GM23338 (cell line): ENCODE results near the gene SYNE1. TPM values are rescaled to one million over a fixed set of nuclear protein-coding genes. Genes with fewer than 3 reads are reported as not detected.

Experiments used
- ATAC-seq: fragments of 200-7000 bp; cut with Tn5 transposase; 3 replicates; pipeline ENCODE4 v1.9.1; 2020
- DNase-seq: peaks from one replicate; pipeline ENCODE4 v3.0.0-alpha.2; 2015; ENCODE audit warnings: low spot score
- H2AFZ ChIP-seq: fragments of 200-600 bp; sonication (generic); 2 replicates; pipeline ENCODE4 v1.8.0; 2016; ENCODE audit warnings: antibody characterized with exemption, mild to moderate bottlenecking, moderate library complexity
- H3F3A ChIP-seq: fragments of 200-600 bp; sonication (generic); replicated peaks from 2 replicates; pipeline ENCODE4 v1.8.0; 2017; ENCODE audit warnings: antibody characterized with exemption, mixed run types, low read depth
- H3K27ac ChIP-seq: fragments of 200-600 bp; sonication (generic); 2 replicates; pipeline ENCODE4 v1.6.1; 2016; ENCODE audit warnings: low read depth
- H3K27me3 ChIP-seq: fragments of 200-600 bp; sonication (generic); 2 replicates; pipeline ENCODE4 v1.8.0; 2016; ENCODE audit warnings: mild to moderate bottlenecking, mixed run types, moderate library complexity; ENCODE audit not compliant: insufficient read depth
- H3K36me3 ChIP-seq: fragments of 200-600 bp; sonication (generic); 2 replicates; pipeline ENCODE4 v1.8.0; 2016; ENCODE audit warnings: mild to moderate bottlenecking; ENCODE audit not compliant: insufficient read depth
- H3K4me1 ChIP-seq: fragments of 200-600 bp; sonication (generic); 2 replicates; pipeline ENCODE4 v1.8.0; 2016; ENCODE audit warnings: mild to moderate bottlenecking, moderate library complexity; ENCODE audit not compliant: insufficient read depth
- H3K4me2 ChIP-seq: fragments of 200-600 bp; sonication (generic); 2 replicates; pipeline ENCODE4 v1.7.1; 2017; ENCODE audit warnings: mixed run types
- H3K4me3 ChIP-seq: fragments of 200-600 bp; sonication (generic); 2 replicates; pipeline ENCODE4 v1.6.1; 2016; ENCODE audit warnings: mixed run types
- H3K79me2 ChIP-seq: fragments of 200-600 bp; sonication (generic); replicated peaks from 2 replicates; pipeline ENCODE4 v1.8.0; 2017; ENCODE audit warnings: mild to moderate bottlenecking; ENCODE audit not compliant: insufficient read depth
- H3K9me2 ChIP-seq: fragments of 200-600 bp; sonication (generic); 2 replicates; pipeline ENCODE4 v1.8.0; 2017; ENCODE audit not compliant: insufficient read depth
- H4K20me1 ChIP-seq: fragments of 200-600 bp; sonication (generic); replicated peaks from 2 replicates; pipeline ENCODE4 v1.8.0; 2017; ENCODE audit warnings: mild to moderate bottlenecking; ENCODE audit not compliant: insufficient read depth
- H3K27ac Mint-ChIP-seq: 2 replicates; pipeline ENCODE4 v1.8.0; 2020; ENCODE audit warnings: inconsistent platforms, mild to moderate bottlenecking, moderate library complexity, mixed read lengths
- H3K27me3 Mint-ChIP-seq: 3 replicates; pipeline ENCODE4 v1.8.0; 2022; ENCODE audit warnings: low read depth, mild to moderate bottlenecking, moderate library complexity, mixed read lengths, inconsistent platforms; ENCODE audit not compliant: insufficient read depth, poor library complexity
- H3K36me3 Mint-ChIP-seq: 3 replicates; pipeline ENCODE4 v1.8.0; 2021; ENCODE audit warnings: low read depth, mild to moderate bottlenecking, inconsistent platforms, moderate library complexity, mixed read lengths
- H3K4me1 Mint-ChIP-seq: 3 replicates; pipeline ENCODE4 v1.8.0; 2020; ENCODE audit warnings: mild to moderate bottlenecking, inconsistent platforms, mixed read lengths
- H3K4me3 Mint-ChIP-seq: 3 replicates; pipeline ENCODE4 v1.8.0; 2021; ENCODE audit warnings: moderate library complexity, mild to moderate bottlenecking, inconsistent platforms, mixed read lengths
- H3K9me3 Mint-ChIP-seq: 3 replicates; pipeline ENCODE4 v1.8.0; 2020; ENCODE audit warnings: moderate library complexity, mild to moderate bottlenecking, inconsistent platforms, mixed read lengths
- CREB1 ChIP-seq: fragments of 250-450 bp; sonication (Bioruptor Pico); IDR thresholded peaks from 2 replicates; pipeline ENCODE4 v1.5.0; 2020; ENCODE audit warnings: low read depth, mild to moderate bottlenecking, moderate library complexity
- ETS1 ChIP-seq: IDR thresholded peaks from 2 replicates; pipeline ENCODE4 v1.6.1; 2016; ENCODE audit warnings: antibody characterized with exemption
- EZH2phosphoT487 ChIP-seq: fragments of 200-600 bp; sonication (generic); IDR thresholded peaks from one replicate; pipeline ENCODE4 v1.8.1; 2018; ENCODE audit warnings: antibody characterized with exemption; ENCODE audit not compliant: unreplicated experiment
- JUNB ChIP-seq: IDR thresholded peaks from one replicate; pipeline ENCODE4 v1.6.1; 2016; ENCODE audit warnings: antibody characterized with exemption; ENCODE audit not compliant: unreplicated experiment
- NANOG ChIP-seq: IDR thresholded peaks from 2 replicates; pipeline ENCODE4 v1.6.1; 2016; ENCODE audit warnings: antibody characterized with exemption, borderline replicate concordance
- ZNF331 ChIP-seq: fragments of 250-450 bp; sonication (Bioruptor Pico); IDR thresholded peaks from 2 replicates; pipeline ENCODE4 v1.5.0; 2020; ENCODE audit warnings: low read depth, mild to moderate bottlenecking, moderate library complexity
- polyA plus RNA-seq: library from polyadenylated mRNA; unstranded; fragments of >200 nt; fragmentation: Nextera tagmentation; extraction: Ambion mirVana; gene quantifications from 2 replicates; pipeline ENCODE4 v1.2.1, GENCODE V29; 2016
- total RNA-seq: library from RNA; depleted of rRNA; stranded (reverse); fragments of >200 nt; shearing (Covaris generic); gene quantifications from 2 replicates; pipeline ENCODE4 v1.2.3, GENCODE V29; 2014
- TF ChIP-seq, protein P1 (sequence below): fragments of 250-450 bp; sonication (Bioruptor Pico); IDR thresholded peaks from 2 replicates; pipeline ENCODE4 v1.5.0; 2020; ENCODE audit warnings: mild to moderate bottlenecking, moderate library complexity
- TF ChIP-seq, protein P2 (sequence below), 2 experiments: fragments of 200-600 bp in 1 of 2; sonication (generic) in 1 of 2; conservative IDR thresholded peaks; 2 replicates each; pipeline versions ENCODE4 v1.5.1 to v1.6.1; 2016 to 2017; ENCODE audit warnings: antibody characterized with exemption in 2 of 2, low read depth in 2 of 2, mild to moderate bottlenecking in 2 of 2, moderate library complexity in 1 of 2
- TF ChIP-seq, protein P3 (sequence below): IDR thresholded peaks from one replicate; pipeline ENCODE4 v1.6.1; 2018; ENCODE audit warnings: antibody characterized with exemption; ENCODE audit not compliant: unreplicated experiment

Gene SYNE1
- total and polyA plus RNA-seq, 2 experiments from 2014 or later = 3.9 to 13.6 TPM

- TF ChIP-seq, protein P1, sequence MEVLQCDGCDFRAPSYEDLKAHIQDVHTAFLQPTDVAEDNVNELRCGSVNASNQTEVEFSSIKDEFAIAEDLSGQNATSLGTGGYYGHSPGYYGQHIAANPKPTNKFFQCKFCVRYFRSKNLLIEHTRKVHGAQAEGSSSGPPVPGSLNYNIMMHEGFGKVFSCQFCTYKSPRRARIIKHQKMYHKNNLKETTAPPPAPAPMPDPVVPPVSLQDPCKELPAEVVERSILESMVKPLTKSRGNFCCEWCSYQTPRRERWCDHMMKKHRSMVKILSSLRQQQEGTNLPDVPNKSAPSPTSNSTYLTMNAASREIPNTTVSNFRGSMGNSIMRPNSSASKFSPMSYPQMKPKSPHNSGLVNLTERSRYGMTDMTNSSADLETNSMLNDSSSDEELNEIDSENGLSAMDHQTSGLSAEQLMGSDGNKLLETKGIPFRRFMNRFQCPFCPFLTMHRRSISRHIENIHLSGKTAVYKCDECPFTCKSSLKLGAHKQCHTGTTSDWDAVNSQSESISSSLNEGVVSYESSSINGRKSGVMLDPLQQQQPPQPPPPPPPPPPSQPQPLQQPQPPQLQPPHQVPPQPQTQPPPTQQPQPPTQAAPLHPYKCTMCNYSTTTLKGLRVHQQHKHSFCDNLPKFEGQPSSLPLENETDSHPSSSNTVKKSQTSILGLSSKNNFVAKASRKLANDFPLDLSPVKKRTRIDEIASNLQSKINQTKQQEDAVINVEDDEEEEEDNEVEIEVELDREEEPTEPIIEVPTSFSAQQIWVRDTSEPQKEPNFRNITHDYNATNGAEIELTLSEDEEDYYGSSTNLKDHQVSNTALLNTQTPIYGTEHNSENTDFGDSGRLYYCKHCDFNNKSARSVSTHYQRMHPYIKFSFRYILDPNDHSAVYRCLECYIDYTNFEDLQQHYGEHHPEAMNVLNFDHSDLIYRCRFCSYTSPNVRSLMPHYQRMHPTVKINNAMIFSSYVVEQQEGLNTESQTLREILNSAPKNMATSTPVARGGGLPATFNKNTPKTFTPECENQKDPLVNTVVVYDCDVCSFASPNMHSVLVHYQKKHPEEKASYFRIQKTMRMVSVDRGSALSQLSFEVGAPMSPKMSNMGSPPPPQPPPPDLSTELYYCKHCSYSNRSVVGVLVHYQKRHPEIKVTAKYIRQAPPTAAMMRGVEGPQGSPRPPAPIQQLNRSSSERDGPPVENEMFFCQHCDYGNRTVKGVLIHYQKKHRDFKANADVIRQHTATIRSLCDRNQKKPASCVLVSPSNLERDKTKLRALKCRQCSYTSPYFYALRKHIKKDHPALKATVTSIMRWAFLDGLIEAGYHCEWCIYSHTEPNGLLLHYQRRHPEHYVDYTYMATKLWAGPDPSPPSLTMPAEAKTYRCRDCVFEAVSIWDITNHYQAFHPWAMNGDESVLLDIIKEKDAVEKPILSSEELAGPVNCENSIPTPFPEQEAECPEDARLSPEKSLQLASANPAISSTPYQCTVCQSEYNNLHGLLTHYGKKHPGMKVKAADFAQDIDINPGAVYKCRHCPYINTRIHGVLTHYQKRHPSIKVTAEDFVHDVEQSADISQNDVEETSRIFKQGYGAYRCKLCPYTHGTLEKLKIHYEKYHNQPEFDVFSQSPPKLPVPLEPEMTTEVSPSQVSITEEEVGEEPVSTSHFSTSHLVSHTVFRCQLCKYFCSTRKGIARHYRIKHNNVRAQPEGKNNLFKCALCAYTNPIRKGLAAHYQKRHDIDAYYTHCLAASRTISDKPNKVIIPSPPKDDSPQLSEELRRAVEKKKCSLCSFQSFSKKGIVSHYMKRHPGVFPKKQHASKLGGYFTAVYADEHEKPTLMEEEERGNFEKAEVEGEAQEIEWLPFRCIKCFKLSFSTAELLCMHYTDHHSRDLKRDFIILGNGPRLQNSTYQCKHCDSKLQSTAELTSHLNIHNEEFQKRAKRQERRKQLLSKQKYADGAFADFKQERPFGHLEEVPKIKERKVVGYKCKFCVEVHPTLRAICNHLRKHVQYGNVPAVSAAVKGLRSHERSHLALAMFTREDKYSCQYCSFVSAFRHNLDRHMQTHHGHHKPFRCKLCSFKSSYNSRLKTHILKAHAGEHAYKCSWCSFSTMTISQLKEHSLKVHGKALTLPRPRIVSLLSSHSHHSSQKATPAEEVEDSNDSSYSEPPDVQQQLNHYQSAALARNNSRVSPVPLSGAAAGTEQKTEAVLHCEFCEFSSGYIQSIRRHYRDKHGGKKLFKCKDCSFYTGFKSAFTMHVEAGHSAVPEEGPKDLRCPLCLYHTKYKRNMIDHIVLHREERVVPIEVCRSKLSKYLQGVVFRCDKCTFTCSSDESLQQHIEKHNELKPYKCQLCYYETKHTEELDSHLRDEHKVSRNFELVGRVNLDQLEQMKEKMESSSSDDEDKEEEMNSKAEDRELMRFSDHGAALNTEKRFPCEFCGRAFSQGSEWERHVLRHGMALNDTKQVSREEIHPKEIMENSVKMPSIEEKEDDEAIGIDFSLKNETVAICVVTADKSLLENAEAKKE (CRISPR knock-in tag) = no peak
- TF ChIP-seq, protein P2, sequence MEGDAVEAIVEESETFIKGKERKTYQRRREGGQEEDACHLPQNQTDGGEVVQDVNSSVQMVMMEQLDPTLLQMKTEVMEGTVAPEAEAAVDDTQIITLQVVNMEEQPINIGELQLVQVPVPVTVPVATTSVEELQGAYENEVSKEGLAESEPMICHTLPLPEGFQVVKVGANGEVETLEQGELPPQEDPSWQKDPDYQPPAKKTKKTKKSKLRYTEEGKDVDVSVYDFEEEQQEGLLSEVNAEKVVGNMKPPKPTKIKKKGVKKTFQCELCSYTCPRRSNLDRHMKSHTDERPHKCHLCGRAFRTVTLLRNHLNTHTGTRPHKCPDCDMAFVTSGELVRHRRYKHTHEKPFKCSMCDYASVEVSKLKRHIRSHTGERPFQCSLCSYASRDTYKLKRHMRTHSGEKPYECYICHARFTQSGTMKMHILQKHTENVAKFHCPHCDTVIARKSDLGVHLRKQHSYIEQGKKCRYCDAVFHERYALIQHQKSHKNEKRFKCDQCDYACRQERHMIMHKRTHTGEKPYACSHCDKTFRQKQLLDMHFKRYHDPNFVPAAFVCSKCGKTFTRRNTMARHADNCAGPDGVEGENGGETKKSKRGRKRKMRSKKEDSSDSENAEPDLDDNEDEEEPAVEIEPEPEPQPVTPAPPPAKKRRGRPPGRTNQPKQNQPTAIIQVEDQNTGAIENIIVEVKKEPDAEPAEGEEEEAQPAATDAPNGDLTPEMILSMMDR (conservative IDR thresholded peaks at IDR 0.05; ENCODE audit: low read depth in 2 of 2) = no peak
Observed at GRCh38 chr6:152484806-152485205, 152.4 kb downstream of the SYNE1 start (continued).

- TF ChIP-seq, protein P3, sequence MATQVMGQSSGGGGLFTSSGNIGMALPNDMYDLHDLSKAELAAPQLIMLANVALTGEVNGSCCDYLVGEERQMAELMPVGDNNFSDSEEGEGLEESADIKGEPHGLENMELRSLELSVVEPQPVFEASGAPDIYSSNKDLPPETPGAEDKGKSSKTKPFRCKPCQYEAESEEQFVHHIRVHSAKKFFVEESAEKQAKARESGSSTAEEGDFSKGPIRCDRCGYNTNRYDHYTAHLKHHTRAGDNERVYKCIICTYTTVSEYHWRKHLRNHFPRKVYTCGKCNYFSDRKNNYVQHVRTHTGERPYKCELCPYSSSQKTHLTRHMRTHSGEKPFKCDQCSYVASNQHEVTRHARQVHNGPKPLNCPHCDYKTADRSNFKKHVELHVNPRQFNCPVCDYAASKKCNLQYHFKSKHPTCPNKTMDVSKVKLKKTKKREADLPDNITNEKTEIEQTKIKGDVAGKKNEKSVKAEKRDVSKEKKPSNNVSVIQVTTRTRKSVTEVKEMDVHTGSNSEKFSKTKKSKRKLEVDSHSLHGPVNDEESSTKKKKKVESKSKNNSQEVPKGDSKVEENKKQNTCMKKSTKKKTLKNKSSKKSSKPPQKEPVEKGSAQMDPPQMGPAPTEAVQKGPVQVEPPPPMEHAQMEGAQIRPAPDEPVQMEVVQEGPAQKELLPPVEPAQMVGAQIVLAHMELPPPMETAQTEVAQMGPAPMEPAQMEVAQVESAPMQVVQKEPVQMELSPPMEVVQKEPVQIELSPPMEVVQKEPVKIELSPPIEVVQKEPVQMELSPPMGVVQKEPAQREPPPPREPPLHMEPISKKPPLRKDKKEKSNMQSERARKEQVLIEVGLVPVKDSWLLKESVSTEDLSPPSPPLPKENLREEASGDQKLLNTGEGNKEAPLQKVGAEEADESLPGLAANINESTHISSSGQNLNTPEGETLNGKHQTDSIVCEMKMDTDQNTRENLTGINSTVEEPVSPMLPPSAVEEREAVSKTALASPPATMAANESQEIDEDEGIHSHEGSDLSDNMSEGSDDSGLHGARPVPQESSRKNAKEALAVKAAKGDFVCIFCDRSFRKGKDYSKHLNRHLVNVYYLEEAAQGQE = no peak
- no peak for TF ChIP-seq JUNB
- no peak for TF ChIP-seq ZNF331 (CRISPR knock-in tag)
- no peak for TF ChIP-seq EZH2phosphoT487
- TF ChIP-seq ETS1 = no peak
- TF ChIP-seq CREB1 (CRISPR knock-in tag) = no peak
- TF ChIP-seq, protein P2 (conservative IDR thresholded peaks at IDR 0.05; ENCODE audit: low read depth in 2 of 2) = no peak
- TF ChIP-seq NANOG = no peak
- H3K36me3 ChIP-seq = no peaks in the 10 kb centered on the region
- H3K9me2 ChIP-seq = no peaks in the 10 kb centered on the region
- Mint-ChIP-seq H3K27ac (no peak overlapping the region), H3K9me3 (no peaks in the 10 kb centered on the region), H3K4me1 (peaks cover 12% of the 10 kb centered on the region; the same call in 2 of the 3 replicates), H3K36me3 (no peaks in the 10 kb centered on the region), H3K27me3 (no peaks in the 10 kb centered on the region), H3K4me3 (no peak overlapping the region)
- H3K79me2 ChIP-seq = no peaks in the 10 kb centered on the region
- ATAC-seq (no peak), DNase-seq (no peak)
- H3K4me1 ChIP-seq = peaks cover 4% of the 10 kb centered on the region; the same call in 1 of the 2 replicates
- no peak overlapping the region for H3K27ac ChIP-seq
- no peak overlapping the region for H3K4me3 ChIP-seq
- no peaks in the 10 kb centered on the region for H3K27me3 ChIP-seq
- no peaks in the 10 kb centered on the region for H3F3A ChIP-seq
- no peaks in the 10 kb centered on the region for H4K20me1 ChIP-seq
- no peak overlapping the region for H2AFZ ChIP-seq
- no peak overlapping the region for H3K4me2 ChIP-seq
Observed at GRCh38 chr6:152482289-152482688, 154.9 kb downstream of the SYNE1 start.
